Measurements from ENCODE around the gene PDE11A.

DNA sequence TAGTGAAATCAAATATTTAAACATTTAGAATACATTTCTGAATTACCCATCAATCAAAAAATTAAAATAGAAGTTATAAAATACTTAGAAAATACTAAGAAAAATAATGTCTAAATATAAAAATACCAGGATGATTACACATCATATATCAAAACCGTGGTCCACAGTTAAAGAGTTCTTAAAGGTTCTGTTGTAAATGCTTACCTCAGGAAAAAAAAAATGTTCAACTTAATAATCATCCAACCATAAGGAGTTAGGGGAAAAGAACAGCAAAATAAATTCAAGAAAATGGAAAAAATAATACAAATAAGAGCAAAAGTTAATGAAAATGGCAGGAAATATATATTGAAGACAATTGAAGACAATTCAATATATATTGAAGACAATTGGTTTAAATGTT, 43.2 kb downstream of the PDE11A start:
- no peak for TF ChIP-seq GABPA (IDR thresholded peaks at IDR 0.05 in 1 of 2, conservative IDR thresholded peaks at IDR 0.05 in 1 of 2)
- TF ChIP-seq, protein P1, sequence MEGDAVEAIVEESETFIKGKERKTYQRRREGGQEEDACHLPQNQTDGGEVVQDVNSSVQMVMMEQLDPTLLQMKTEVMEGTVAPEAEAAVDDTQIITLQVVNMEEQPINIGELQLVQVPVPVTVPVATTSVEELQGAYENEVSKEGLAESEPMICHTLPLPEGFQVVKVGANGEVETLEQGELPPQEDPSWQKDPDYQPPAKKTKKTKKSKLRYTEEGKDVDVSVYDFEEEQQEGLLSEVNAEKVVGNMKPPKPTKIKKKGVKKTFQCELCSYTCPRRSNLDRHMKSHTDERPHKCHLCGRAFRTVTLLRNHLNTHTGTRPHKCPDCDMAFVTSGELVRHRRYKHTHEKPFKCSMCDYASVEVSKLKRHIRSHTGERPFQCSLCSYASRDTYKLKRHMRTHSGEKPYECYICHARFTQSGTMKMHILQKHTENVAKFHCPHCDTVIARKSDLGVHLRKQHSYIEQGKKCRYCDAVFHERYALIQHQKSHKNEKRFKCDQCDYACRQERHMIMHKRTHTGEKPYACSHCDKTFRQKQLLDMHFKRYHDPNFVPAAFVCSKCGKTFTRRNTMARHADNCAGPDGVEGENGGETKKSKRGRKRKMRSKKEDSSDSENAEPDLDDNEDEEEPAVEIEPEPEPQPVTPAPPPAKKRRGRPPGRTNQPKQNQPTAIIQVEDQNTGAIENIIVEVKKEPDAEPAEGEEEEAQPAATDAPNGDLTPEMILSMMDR (IDR thresholded peaks at IDR 0.05; ENCODE audit: low read depth, low read length, missing input control), result no peak
- TF ChIP-seq SP1 (IDR thresholded peaks at IDR 0.05), result no peak
- no peak for TF ChIP-seq EGR1 (IDR thresholded peaks at IDR 0.05; ENCODE audit: low read depth in 2 of 2)
- no peak for TF ChIP-seq RAD21 (IDR thresholded peaks at IDR 0.05)
- TF ChIP-seq REST (IDR thresholded peaks at IDR 0.05), result no peak
- no peak for TF ChIP-seq JUND (IDR thresholded peaks at IDR 0.05)
- TF ChIP-seq ATF3 (IDR thresholded peaks at IDR 0.05), result no peak
- TF ChIP-seq TAF1 (conservative IDR thresholded peaks at IDR 0.05), result no peak
- TF ChIP-seq RXRA (IDR thresholded peaks at IDR 0.05), result no peak
